NCI-H146 treated with DMSO at 0.1 percent for 48 hours (cell line): ENCODE data around the gene CD163L1.

Source experiments
- DNase-seq: peaks from one replicate; lab custom pipeline; 2025; ENCODE audit not compliant: unreplicated experiment; lab: John Stamatoyannopoulos, UW

CD163L1 gene

GRCh38 chr12:7411343-7411742 lies 32.6 kb downstream of the CD163L1 start:
- DNase-seq = no peak

- DNase-seq = no peak
Measured at GRCh38 chr12:7404275-7404674, 39.7 kb downstream of the CD163L1 start.

- DNase-seq = no peak
Measured at GRCh38 chr12:7403466-7403865, 40.5 kb downstream of the CD163L1 start.

GRCh38 chr12:7399089-7399488 lies 44.9 kb downstream of the CD163L1 start:
- no peak for DNase-seq

- no peak for DNase-seq
Measured at GRCh38 chr12:7396418-7396817, 47.5 kb downstream of the CD163L1 start.

- no peak for DNase-seq
Measured at GRCh38 chr12:7395950-7396349, 48.0 kb downstream of the CD163L1 start.

GRCh38 chr12:7387289-7387688 lies 56.7 kb downstream of the CD163L1 start:
- DNase-seq = no peak

- DNase-seq = no peak
Measured at GRCh38 chr12:7383157-7383556, 60.8 kb downstream of the CD163L1 start.

- no peak for DNase-seq
Measured at GRCh38 chr12:7376196-7376595, 67.8 kb downstream of the CD163L1 start.

- DNase-seq = no peak
Measured at GRCh38 chr12:7375145-7375543, 68.8 kb downstream of the CD163L1 start.

GRCh38 chr12:7374423-7375144 lies 69.4 kb downstream of the CD163L1 start:
- no peak for DNase-seq

GRCh38 chr12:7373226-7373625 lies 70.7 kb downstream of the CD163L1 start:
- no peak for DNase-seq

- DNase-seq = no peak
Measured at GRCh38 chr12:7369274-7369729, 74.7 kb downstream of the CD163L1 start.

GRCh38 chr12:7362734-7363133 lies 81.2 kb downstream of the CD163L1 start:
- no peak for DNase-seq

GRCh38 chr12:7361265-7361664 lies 82.7 kb downstream of the CD163L1 start:
- no peak for DNase-seq

- DNase-seq = no peak
Measured at GRCh38 chr12:7354529-7354928, 89.4 kb downstream of the CD163L1 start.

GRCh38 chr12:7352661-7353060 lies 91.3 kb downstream of the CD163L1 start:
- DNase-seq = no peak

GRCh38 chr12:7351177-7351576 lies 92.8 kb downstream of the CD163L1 start:
- no peak for DNase-seq

- DNase-seq = no peak
Measured at GRCh38 chr12:7349418-7349817, 94.5 kb downstream of the CD163L1 start.

- DNase-seq = no peak
Measured at GRCh38 chr12:7346551-7347225, 97.3 kb downstream of the CD163L1 start.

GRCh38 chr12:7344833-7345606 lies 98.9 kb downstream of the CD163L1 start:
- DNase-seq = no peak

- no peak for DNase-seq
Measured at GRCh38 chr12:7339675-7340074, 104.3 kb downstream of the CD163L1 start.
